ENCODE measurements around the gene THRA. TPM values are rescaled to one million over a fixed set of nuclear protein-coding genes. Genes with fewer than 3 reads are reported as not detected.

THRA gene
- total and polyA plus RNA-seq, 2 of the 8 experiments (the other 6 are each of a cell fraction or from before 2014, with no cell fraction given), result 6.4 to 10.2 TPM

GRCh38 chr17:40075942-40076498 lies 13.3 kb downstream of the THRA start:
- Histone ChIP-seq H3K23me2 (ENCODE audit: low read depth, low read length) (no peaks in the 10 kb centered on the region; the same call in 1 of the 2 replicates), H3K4me3 (ENCODE audit: extremely low read depth in 1 of 4, insufficient read depth in 2 of 4, low read depth in 3 of 4, low read length in 4 of 4) (no peak overlapping the region), H3K4me2 (ENCODE audit: insufficient read depth in 1 of 2, low read depth in 2 of 2, low read length in 2 of 2) (peak overlapping the region in 1 of 2 experiments; percentile 15; a peak in 1 of 4 replicates), H2AFZ (ENCODE audit: low read length) (no peak overlapping the region), H3K23ac (ENCODE audit: insufficient read length) (no peak overlapping the region), H3K27ac (ENCODE audit: low read depth, low read length) (no peak overlapping the region), H3K36me3 (ENCODE audit: control insufficient read depth in 2 of 4, insufficient read depth in 4 of 4, low read length in 3 of 4) (no peaks in the 10 kb centered on the region), H4K8ac (ENCODE audit: extremely low read depth, insufficient read depth, low read length) (no peak overlapping the region), H2BK20ac (ENCODE audit: low read length) (peak overlapping the region; percentile 10; the same call in 1 of the 2 replicates), H3K9me3 (ENCODE audit: insufficient read depth in 2 of 2, low read depth in 1 of 2, low read length in 1 of 2) (no peaks in the 10 kb centered on the region), H3K18ac (ENCODE audit: extremely low read depth, low read length) (0 out of 2 replicates have a peak overlapping the region, but pooled peaks have one; percentile 84), H2BK120ac (replicated peaks; ENCODE audit: low read depth, low read length) (no peak overlapping the region), H3K9ac (replicated peaks in 1 of 4; ENCODE audit: extremely low read depth in 1 of 4, low read depth in 3 of 4, low read length in 3 of 4) (no peak overlapping the region), H2BK12ac (ENCODE audit: low read depth, low read length) (no peak overlapping the region), H3K4ac (replicated peaks; ENCODE audit: insufficient read length, low read depth, low read length) (no peak overlapping the region), H2BK5ac (ENCODE audit: low read depth, low read length) (peak overlapping the region; percentile 5; the same call in 1 of the 2 replicates), H2BK15ac (ENCODE audit: low read length) (0 out of 2 replicates have a peak overlapping the region, but pooled peaks have one; percentile 8), H3K56ac (replicated peaks; ENCODE audit: insufficient read length, low read depth, low read length) (no peak overlapping the region), H3K27me3 (replicated peaks in 1 of 4; ENCODE audit: control insufficient read depth in 3 of 4, extremely low read depth in 1 of 4, insufficient read depth in 3 of 4, low read length in 3 of 4) (no peaks in the 10 kb centered on the region), H3K79me1 (ENCODE audit: low read depth, low read length) (no peaks in the 10 kb centered on the region), H3K14ac (ENCODE audit: insufficient read length) (no peak overlapping the region), H4K91ac (replicated peaks; ENCODE audit: insufficient read length, low read length) (no peak overlapping the region), H3K4me1 (replicated peaks in 1 of 4; ENCODE audit: control insufficient read depth in 3 of 4, insufficient read depth in 4 of 4, low read length in 3 of 4) (peaks cover 10 to 25% (median 22%) of the 10 kb centered on the region in 4 experiments), H3K79me2 (ENCODE audit: control insufficient read depth in 1 of 2, insufficient read depth in 2 of 2, low read length in 2 of 2) (no peaks in the 10 kb centered on the region), H4K5ac (ENCODE audit: insufficient read length, low read depth, low read length) (no peak overlapping the region), H4K20me1 (replicated peaks in 1 of 2; ENCODE audit: control insufficient read depth in 1 of 2, insufficient read depth in 2 of 2, low read length in 2 of 2) (no peaks in the 10 kb centered on the region), H2AK5ac (ENCODE audit: low read depth, low read length) (no peak overlapping the region)
- ChIA-PET CTCF (ENCODE audit: partially characterized antibody) (interaction anchor here (1.0 to 38.4 kb wide), 28 partner anchors 9 to 278 kb away, joined by 3 to 876 read pairs (median 6); partner anchors contain the start of genes CASC3, CSF3, GSDMB and MED24), POLR2A (ENCODE audit: partially characterized antibody) (interaction anchor here (0.6 to 6.7 kb wide), 22 partner anchors 9 to 104 kb away, joined by 3 to 64 read pairs (median 6); partner anchors contain the start of genes CASC3, CSF3, MED24 and NR1D1)
- FAIRE-seq (no peak), DNase-seq (ENCODE audit: low read depth in 1 of 2, low spot score in 2 of 2) (no peak)
- 90% methylated on average over 8 of the region's 8 CpGs; no CpG with 5 or more reads in 1 of the 2 experiments for WGBS, 2 experiments (ENCODE audit: extremely low coverage in 1 of 2, insufficient coverage in 1 of 2, insufficient read length in 1 of 2, insufficient replicate concordance in 2 of 2, low coverage in 1 of 2, low lambda C conversion rate in 2 of 2, missing lambda C conversion rate in 1 of 2)
- TF ChIP-seq BACH1 (IDR thresholded peaks at IDR 0.05; ENCODE audit: low read length) (no peak), SIX5 (IDR thresholded peaks at IDR 0.05; ENCODE audit: low read depth, low read length) (no peak), SRF (IDR thresholded peaks at IDR 0.05; ENCODE audit: low read depth, low read length) (no peak), CBX8 (IDR thresholded peaks at IDR 0.05; ENCODE audit: borderline replicate concordance, low read depth, low read length) (no peak), CHD1 (IDR thresholded peaks at IDR 0.05; ENCODE audit: low read depth, low read length) (no peak), POLR2AphosphoS5 (IDR thresholded peaks at IDR 0.05; ENCODE audit: low read depth, low read length) (no peak), BRCA1 (IDR thresholded peaks at IDR 0.05; ENCODE audit: low read depth, low read length) (no peak), YY1 (IDR thresholded peaks at IDR 0.05; ENCODE audit: low read depth, low read length) (no peak), SAP30 (IDR thresholded peaks at IDR 0.05; ENCODE audit: insufficient read depth, insufficient replicate concordance, low read length) (no peak), SP1 (IDR thresholded peaks at IDR 0.05; ENCODE audit: low read depth, low read length) (no peak)
- TF ChIP-seq, protein P1, sequence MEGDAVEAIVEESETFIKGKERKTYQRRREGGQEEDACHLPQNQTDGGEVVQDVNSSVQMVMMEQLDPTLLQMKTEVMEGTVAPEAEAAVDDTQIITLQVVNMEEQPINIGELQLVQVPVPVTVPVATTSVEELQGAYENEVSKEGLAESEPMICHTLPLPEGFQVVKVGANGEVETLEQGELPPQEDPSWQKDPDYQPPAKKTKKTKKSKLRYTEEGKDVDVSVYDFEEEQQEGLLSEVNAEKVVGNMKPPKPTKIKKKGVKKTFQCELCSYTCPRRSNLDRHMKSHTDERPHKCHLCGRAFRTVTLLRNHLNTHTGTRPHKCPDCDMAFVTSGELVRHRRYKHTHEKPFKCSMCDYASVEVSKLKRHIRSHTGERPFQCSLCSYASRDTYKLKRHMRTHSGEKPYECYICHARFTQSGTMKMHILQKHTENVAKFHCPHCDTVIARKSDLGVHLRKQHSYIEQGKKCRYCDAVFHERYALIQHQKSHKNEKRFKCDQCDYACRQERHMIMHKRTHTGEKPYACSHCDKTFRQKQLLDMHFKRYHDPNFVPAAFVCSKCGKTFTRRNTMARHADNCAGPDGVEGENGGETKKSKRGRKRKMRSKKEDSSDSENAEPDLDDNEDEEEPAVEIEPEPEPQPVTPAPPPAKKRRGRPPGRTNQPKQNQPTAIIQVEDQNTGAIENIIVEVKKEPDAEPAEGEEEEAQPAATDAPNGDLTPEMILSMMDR (IDR thresholded peaks at IDR 0.05; ENCODE audit: control extremely low read depth in 1 of 3, insufficient read depth in 1 of 3, low read depth in 1 of 3, low read length in 3 of 3), result no peak

Data from H1 (cell line).